ENCODE data around the gene MAB21L4.

Gene MAB21L4

DNA sequence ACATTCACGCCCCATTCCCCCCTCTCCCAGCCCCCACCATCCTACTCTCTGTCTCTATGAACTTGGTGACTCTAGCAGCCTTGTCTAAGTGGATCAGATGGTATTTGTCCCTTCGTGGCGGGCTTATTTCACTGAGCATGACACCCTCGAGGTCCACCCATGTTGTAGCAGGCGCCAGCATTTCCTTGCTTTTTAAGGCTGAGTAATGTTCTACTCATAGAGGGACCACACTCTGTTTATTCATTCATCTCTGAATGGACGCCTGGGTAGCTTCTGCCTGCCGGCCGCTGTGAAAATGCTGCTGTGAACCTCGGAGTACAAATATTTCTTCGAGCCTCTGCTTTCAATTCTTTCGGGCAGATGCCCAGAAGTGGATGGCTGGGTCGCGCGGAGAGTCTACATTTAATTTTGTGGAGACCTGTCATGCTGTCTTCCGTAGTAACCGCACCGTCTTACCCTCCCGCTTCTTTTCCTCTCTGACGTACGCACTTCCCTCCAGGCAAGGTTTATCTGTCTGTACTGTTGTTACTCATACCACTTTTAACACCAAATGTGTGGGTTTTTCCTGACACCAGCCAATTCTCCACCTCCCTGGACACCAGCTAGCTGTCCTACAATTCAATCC, 15.8 kb upstream of the MAB21L4 start:
- DNase-seq (ENCODE audit: low read depth, low spot score), result no peak

DNA sequence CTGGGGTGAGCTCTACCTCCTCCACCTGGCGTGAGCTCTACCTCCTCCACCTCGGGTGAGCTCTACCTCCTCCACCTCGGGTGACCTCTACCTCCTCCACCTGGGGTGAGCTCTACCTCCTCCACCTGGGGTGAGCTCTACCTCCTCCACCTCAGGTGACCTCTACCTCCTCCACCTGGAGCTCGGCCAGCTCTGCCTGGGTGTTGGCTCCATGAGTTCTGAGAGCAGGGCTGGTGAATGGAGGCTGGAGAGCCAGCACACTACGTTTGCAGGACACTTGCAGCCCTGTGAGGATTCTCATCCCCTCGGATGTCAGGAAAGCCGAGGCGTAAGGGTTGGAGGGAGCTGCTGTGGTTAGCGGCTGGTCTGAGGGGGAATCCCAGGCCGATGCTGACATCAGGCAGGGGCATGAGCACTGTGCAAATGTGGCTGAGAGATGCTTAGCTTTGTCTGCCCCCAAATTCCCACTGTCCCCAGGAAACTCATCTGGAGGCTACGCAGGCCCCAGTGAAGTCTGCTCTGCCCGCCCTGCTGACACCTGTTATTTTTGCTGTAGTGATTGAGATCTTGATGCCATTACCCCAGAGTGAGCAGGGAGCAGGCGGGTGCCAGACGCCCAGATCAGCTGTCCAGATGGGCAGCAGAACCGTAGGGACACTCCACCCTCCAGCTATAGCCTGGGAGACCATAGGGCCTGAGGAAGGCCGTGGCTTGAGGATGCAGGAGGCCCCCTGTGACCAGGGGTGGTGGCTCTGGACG, 13.4 kb upstream of the MAB21L4 start:
- DNase-seq (ENCODE audit: low read depth, low spot score), result no peak

DNA sequence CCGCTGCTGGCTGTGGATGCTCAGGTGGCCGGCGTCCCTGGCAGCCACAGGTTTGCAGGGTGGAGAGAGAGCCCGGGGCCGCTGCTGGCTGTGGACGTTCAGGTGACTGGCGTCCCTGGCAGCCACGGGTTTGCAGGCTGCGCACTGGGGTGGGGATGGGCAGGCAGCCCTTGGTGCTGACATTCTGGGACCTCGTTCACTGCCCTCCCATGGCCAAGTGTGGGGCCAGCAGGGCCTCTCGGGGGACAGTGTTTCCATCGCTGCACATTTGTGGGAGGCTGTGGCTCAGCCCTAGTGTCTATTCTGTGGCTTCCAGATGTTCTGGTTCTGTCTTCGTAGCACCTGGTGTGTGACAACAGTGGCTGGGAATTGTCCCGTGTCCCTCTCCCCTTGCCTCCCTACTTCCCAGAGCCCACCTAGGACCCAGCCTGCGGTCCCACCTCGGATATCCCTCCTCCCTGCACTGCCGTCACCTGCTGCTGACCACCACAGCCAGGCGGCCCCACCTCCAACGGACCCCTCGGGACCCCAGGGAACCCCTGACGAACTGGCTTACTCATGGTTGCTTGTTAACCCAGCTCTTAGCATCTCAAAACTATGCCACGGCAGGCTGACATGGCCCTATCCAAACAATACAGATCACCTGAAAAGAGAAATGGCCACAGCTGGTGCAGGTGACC, 11.1 kb upstream of the MAB21L4 start:
- DNase-seq (ENCODE audit: low read depth, low spot score), result no peak

GRCh38 chr2:240906141-240906910, 10.4 kb upstream of the MAB21L4 start, which contains the start of gene CROCC2:
Gene CROCC2, plus strand, starts transcription at chr2:240906336. Its CDS starts 178 bp downstream, at chr2:240906514.
- DNase-seq (ENCODE audit: low read depth, low spot score), result no peak

DNA sequence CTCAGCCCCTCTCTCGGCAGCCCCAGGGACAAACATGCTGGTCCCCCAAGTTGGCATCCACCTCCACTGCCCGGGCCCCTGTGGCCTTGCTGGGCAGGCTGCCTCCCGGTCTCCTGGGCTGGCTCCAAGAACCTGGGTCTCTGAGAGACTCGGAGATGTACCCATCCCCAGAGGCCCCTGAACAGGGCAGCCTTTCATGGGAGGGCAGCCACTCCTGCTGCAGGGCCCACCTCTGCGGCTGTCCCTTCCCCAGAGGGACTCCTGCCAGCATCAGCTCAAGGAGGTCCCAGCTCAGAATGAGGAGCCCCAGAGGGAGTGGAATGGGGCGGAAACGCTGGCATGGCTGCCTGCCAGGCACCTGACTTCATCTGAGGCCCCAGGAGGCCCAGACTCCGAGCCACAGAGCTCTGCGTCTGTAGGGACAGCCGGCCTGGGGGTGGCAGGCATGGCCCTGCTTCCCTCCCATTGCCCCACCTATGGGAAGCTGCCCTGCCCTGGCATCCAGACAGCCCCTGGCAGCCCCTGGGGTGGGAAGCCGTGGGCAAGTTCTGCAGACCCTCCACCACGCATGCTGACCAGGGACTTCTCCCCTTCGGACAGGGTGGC, 9.3 kb upstream of the MAB21L4 start:
- DNase-seq (ENCODE audit: low read depth, low spot score), result no peak

DNA sequence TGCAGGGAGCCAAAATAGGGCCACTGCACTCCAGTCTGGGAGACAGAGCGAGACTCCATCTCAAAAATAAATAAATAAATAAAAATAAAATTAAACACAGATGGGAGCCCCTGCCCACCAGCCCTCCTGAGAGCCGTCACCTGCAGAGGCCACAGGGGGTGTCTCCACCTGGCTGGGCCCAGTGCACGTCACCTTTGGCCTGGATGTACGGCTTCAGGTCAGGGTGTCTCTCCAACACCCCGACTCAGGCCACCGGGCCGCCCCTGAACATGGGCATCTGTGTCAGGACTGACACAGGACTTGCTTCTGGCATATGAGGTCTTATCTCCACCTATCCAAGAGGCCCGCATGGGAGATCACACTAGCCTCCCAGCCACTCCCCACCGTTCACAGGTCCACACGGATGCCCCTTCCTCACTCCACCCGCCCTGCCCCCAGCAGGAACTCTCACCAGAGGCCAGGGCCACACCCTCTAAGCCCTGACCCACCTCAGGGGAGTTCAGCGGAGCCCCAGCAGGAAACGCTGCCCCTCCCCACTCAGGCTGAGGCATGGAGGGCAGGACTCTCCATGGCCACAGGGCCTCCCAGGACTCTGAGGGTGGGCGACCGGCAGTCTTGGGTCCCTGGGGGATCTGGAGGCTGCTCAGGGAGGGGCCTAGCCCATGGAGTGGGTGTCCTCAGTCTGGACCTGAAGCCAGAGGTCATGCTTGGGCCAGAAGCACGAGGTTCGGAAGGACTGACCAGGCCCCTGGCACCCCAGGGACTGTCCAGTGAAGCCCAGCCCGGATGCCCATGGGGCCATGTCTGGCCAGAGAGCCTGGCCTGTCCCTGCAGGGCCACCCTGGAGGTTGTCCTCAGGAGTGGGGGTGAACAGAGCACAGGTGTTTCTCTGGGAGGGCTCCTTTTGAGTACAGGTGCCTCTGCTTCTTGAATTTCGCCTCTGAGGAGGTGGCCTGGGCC, 8.5 kb upstream of the MAB21L4 start:
- no peak for DNase-seq (ENCODE audit: low read depth, low spot score)

DNA sequence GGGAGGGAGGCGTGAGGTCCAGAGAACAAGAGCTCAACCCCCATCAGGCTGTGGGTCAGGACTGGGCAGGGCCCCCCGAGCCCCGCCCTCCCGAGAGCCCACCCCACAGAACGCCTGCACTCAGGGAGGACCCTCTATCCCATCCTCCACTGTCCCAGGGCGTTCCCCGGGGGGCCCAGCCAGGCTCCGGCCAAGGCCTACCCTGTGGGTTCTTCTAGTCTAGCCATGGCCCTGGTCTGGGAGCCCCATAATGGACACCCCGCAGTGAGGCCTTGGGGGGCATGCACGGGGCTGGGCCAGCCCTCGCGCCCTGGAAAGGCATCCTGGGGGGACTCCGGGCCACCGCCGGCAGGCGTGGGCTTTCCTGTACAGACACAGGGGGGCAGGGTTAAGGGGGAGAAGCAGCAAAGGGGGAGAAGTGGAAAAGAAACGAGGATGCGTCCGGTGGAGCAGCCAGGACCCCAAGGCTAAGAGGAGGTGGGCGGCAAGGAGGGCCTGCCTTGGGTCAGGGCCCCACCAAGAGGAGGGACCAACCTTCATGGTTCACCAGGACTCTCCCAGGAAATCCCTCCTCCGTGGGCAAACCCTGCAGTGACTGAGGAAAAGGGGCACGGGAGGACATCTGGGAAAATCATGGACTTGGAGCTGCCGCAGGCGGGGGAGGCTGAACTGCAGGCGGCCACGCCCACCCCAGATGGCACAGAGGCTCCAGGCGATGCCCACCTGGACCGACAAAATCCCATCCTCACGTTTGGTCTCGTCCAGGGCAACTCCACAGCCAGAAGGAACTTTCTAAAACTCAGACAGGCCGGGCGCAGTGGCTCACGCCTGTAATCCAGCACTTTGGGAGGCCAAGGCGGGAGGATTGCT, 7.5 kb upstream of the MAB21L4 start:
- DNase-seq (ENCODE audit: low read depth, low spot score), result no peak

GRCh38 chr2:240902615-240903041, 6.7 kb upstream of the MAB21L4 start:
- DNase-seq (ENCODE audit: low read depth, low spot score), result no peak

GRCh38 chr2:240901986-240902614, 6.1 kb upstream of the MAB21L4 start:
- no peak for DNase-seq (ENCODE audit: low read depth, low spot score)

GRCh38 chr2:240900141-240900860, 4.3 kb upstream of the MAB21L4 start:
- no peak for DNase-seq (ENCODE audit: low read depth, low spot score)

- no peak for DNase-seq (ENCODE audit: low read depth, low spot score)
Observed at GRCh38 chr2:240899468-240899865, 3.5 kb upstream of the MAB21L4 start.

GRCh38 chr2:240898731-240899467, 2.9 kb upstream of the MAB21L4 start:
- no peak for DNase-seq (ENCODE audit: low read depth, low spot score)

DNA sequence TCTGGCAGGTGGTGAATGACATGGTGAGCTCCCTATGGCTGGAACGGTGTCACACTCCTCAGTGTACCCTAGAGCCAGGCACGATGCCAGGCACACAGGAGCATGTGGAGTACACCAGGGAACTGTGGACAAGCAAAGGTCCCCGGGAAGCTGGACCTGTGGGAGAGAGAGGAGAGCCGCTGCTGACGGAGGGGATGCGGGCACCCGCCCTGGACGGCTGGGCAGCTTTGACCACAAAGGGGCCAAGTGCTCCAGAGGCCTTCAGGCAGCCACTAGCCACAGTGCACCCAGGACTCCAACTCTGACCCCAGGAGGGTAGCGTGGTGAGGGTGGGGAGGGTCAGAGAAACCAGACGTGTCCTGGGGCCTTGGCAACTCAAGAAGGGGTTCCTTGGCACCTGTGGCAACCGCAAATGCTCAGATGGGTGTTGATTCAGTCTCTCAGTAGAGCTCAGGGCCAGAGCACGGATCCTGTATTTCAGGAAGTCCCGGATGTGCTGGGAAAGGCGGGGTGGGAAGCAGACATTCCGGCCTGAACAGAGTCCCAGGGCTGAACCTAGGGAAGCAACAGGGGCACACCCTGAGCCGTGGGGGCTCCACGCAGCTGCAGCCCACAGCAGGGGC, 2.3 kb upstream of the MAB21L4 start:
- no peak for DNase-seq (ENCODE audit: low read depth, low spot score)

DNA sequence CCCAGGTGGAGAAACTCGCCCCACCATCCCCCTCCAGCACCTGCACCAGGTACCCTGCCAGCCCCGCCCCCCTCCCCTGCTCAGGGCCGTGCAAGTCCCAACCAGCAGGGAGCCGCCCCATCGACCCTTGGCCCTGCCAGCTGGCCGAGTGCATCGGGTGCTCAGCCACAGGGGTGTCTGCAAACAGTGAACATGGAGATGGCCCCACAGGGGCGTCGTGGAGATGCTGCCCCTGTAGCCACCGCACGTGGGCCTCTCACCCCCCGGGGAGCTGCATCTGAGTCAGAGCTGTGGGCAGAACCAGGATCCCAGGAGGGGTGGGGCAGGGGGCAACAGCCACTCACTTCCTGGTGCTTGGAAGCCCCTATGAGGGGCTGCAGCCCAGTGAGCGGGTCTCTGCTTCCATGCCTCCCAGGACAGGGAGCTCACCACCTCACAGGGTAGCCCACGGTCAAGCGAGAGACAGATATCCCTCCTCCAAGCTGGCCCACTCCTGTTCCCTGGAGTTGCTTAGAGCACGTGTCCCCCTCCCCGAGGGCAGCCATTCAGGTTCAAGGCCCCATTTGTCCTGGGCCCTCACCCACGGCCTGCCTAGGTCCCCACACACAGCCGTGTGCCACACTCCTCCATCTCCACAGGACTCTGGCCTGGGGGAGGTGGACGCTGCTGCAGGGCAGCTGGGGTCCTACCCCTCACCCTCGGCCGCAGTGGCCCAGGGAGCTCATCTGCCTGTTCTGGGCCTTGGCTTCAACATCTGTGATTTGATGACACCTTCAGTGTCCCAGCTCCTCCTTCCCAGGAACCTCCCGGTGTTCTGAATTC, 1.1 kb upstream of the MAB21L4 start:
- DNase-seq (ENCODE audit: low read depth, low spot score), result no peak

- no peak for DNase-seq (ENCODE audit: low read depth, low spot score)
Observed at GRCh38 chr2:240896394-240896793, 438 bp upstream of the MAB21L4 start.
